ENCODE data around the gene TEDDM1.

GRCh38 chr1:182381962-182382819 lies 18.3 kb downstream of the TEDDM1 start:
- TF ChIP-seq ESRRG (CRISPR knock-in tag; IDR thresholded peaks at IDR 0.05), result no peak
- TF ChIP-seq RARB (CRISPR knock-in tag; IDR thresholded peaks at IDR 0.05), result no peak
- no peak for TF ChIP-seq ISL1 (CRISPR knock-in tag; IDR thresholded peaks at IDR 0.05)
- TF ChIP-seq BACH2 (CRISPR knock-in tag; IDR thresholded peaks at IDR 0.05; ENCODE audit: borderline replicate concordance), result no peak
- no peak for TF ChIP-seq ZFP3 (CRISPR knock-in tag; IDR thresholded peaks at IDR 0.05)
- no peak for TF ChIP-seq TCF4 (CRISPR knock-in tag; IDR thresholded peaks at IDR 0.05; ENCODE audit: borderline replicate concordance)
